HG03442 (cell line): ENCODE measurements around the gene HMX1.

Experiments used
- ATAC-seq: cut with Tn5 transposase; IDR thresholded peaks from one replicate; pipeline ENCODE4 v1.9.1; 2021; ENCODE audit warnings: mild to moderate bottlenecking, moderate library complexity; ENCODE audit not compliant: unreplicated experiment

Gene HMX1

GRCh38 chr4:8910100-8910821, 38.6 kb upstream of the HMX1 start:
- no peak for ATAC-seq

GRCh38 chr4:8909548-8909947, 37.9 kb upstream of the HMX1 start:
- no peak for ATAC-seq

GRCh38 chr4:8908206-8908893, 36.7 kb upstream of the HMX1 start:
- ATAC-seq = no peak

GRCh38 chr4:8907596-8908205, 36.1 kb upstream of the HMX1 start:
- no peak for ATAC-seq

- ATAC-seq = no peak
Observed at GRCh38 chr4:8906991-8907595, 35.5 kb upstream of the HMX1 start.

- no peak for ATAC-seq
Observed at GRCh38 chr4:8906668-8906970, 35.0 kb upstream of the HMX1 start.

- no peak for ATAC-seq
Observed at GRCh38 chr4:8905773-8906667, 34.4 kb upstream of the HMX1 start.

GRCh38 chr4:8905226-8905772, 33.7 kb upstream of the HMX1 start:
- ATAC-seq = no peak

GRCh38 chr4:8904666-8905065, 33.0 kb upstream of the HMX1 start:
- ATAC-seq = no peak

GRCh38 chr4:8904041-8904501, 32.4 kb upstream of the HMX1 start:
- no peak for ATAC-seq

- ATAC-seq = no peak
Observed at GRCh38 chr4:8901335-8901734, 29.7 kb upstream of the HMX1 start.

- ATAC-seq = no peak
Observed at GRCh38 chr4:8900588-8900987, 28.9 kb upstream of the HMX1 start.

GRCh38 chr4:8898419-8898818, 26.8 kb upstream of the HMX1 start:
- ATAC-seq = no peak

- ATAC-seq = no peak
Observed at GRCh38 chr4:8897251-8898167, 25.9 kb upstream of the HMX1 start.

GRCh38 chr4:8896506-8896905, 24.9 kb upstream of the HMX1 start:
- ATAC-seq = no peak

- no peak for ATAC-seq
Observed at GRCh38 chr4:8896071-8896470, 24.4 kb upstream of the HMX1 start.

- no peak for ATAC-seq
Observed at GRCh38 chr4:8895295-8895694, 23.7 kb upstream of the HMX1 start.

- ATAC-seq = no peak
Observed at GRCh38 chr4:8894424-8894816, 22.8 kb upstream of the HMX1 start.

GRCh38 chr4:8893624-8894423, 22.2 kb upstream of the HMX1 start:
- ATAC-seq = no peak
